Bladder microvascular endothelial cell (primary cell): Measurements from ENCODE around the gene ADGRA1. TPM values are rescaled to one million over a fixed set of nuclear protein-coding genes. Genes with fewer than 3 reads are reported as not detected.

Source experiments
- total RNA-seq: library from RNA; depleted of rRNA; stranded (reverse); fragments of >200 nt; gene quantifications from 2 replicates; pipeline ENCODE4 v1.2.3, GENCODE V29; 2014

ADGRA1 gene, protein sequence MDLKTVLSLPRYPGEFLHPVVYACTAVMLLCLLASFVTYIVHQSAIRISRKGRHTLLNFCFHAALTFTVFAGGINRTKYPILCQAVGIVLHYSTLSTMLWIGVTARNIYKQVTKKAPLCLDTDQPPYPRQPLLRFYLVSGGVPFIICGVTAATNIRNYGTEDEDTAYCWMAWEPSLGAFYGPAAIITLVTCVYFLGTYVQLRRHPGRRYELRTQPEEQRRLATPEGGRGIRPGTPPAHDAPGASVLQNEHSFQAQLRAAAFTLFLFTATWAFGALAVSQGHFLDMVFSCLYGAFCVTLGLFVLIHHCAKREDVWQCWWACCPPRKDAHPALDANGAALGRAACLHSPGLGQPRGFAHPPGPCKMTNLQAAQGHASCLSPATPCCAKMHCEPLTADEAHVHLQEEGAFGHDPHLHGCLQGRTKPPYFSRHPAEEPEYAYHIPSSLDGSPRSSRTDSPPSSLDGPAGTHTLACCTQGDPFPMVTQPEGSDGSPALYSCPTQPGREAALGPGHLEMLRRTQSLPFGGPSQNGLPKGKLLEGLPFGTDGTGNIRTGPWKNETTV
- total RNA-seq: under 0.01 TPM in 2 replicates

DNA sequence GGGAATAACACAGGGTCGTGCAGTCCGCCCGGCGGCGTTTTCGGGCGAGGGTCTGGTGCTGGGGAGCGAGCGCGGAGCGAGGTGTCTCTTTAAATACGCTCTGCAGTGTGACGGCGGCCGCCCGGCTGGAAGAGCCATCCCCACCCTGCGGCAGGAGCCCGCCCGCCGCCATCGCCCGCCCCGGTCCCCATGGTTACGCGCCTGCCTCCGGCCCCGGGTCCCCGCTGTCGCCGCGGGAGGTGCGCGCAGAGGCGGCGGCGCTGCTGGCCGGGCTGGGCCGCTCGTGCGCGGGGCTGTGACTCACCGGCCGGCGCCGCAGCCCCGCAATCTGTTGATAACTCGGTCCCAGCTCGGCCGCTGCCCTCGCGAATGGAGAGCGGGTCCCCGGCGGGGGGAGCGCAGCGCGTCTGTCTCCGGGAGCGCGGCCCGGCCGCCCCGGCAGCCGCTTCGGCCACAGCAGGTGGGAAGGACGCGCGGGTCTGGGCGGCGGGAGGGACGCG, at the start of gene ADGRA1:
Gene ADGRA1 (plus strand): TSS at position 246 of the 500 bp plus-strand sequence. CDS start 986 bp downstream, outside the sequence.

DNA sequence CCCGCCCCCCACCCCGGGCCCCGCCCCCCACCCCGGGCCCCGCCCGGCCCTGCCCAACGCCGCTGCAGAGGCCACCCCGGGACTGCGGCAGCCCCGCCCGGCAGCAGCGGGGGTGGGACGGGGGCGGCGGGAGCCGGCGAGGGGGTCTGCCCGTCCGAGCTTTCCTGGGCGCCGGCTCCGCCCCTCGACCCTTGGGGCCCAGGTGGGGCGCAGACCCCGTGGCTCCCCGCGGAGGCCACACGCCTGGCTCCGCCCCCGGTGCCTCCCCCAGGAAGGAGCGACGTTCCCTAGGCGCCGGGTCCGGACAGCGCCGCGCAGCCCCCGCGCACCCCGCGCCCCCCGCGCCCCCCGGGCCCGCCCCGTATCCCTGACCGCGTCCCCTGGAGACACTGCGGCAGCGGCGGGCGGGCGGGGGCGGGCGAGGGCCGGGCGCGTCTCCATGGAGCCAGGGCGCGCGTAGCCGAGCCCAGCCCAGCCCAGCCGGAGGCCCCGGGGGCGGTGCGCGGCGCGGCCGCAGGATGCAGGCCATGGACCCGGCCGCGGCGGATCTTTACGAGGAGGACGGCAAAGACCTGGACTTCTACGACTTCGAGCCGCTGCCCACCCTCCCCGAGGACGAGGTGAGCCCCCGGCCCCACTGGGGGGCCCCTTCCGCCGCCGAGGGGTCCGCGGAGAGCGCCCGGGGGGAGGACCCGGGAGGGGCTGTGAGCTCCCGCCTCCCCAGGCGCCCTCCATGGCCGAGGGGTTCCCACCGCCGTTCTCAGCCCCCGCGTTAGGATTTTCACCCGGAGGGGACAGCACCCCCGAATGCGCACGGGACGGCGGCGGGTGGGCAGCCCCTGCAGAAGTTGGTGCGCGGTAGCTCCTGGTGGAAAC, 72.5 kb downstream of the ADGRA1 start, which contains the start of gene KNDC1:
Gene KNDC1 (plus strand): TSS at position 270 of the 876 bp plus-strand sequence. CDS start 249 bp downstream, at position 519.

Other genes with a start within 250 kb of the ADGRA1 start
- 0.16 and 0.82 TPM in 2 replicates for gene CFAP46, start 145.4 kb upstream of the ADGRA1 start, total RNA-seq
- under 0.01 TPM in 1 of 2 replicates, not detected in the other for gene KNDC1, start 72.3 kb downstream of the ADGRA1 start, total RNA-seq
- gene UTF1, start 142.3 kb downstream of the ADGRA1 start, total RNA-seq: not detected in 2 replicates
- gene VENTX, start 149.9 kb downstream of the ADGRA1 start, total RNA-seq: not detected in 2 replicates
- 0.65 and 1.6 TPM in 2 replicates for gene ADAM8, start 188.9 kb downstream of the ADGRA1 start, total RNA-seq
- 37.1 and 51.0 TPM in 2 replicates for gene TUBGCP2, start 220.9 kb downstream of the ADGRA1 start, total RNA-seq
- gene ZNF511, start 221.0 kb downstream of the ADGRA1 start, total RNA-seq: 17.3 and 20.9 TPM in 2 replicates
- not detected in 2 replicates for gene CALY, start 249.0 kb downstream of the ADGRA1 start, total RNA-seq